GM21619 (cell line): ENCODE data around the gene MRPS11.
A peak's percentile ranks its signal among the peaks of the same experiment; 100 is the strongest.
"Not testable (repeated sequence)": the region's sequence is repeated elsewhere in the genome, so short reads cannot be mapped to it uniquely, and the experiment has no call there.

Experiments used
- ATAC-seq: cut with Tn5 transposase; IDR thresholded peaks from one replicate; pipeline ENCODE4 v1.9.1; 2021; ENCODE audit not compliant: unreplicated experiment

MRPS11 gene

DNA sequence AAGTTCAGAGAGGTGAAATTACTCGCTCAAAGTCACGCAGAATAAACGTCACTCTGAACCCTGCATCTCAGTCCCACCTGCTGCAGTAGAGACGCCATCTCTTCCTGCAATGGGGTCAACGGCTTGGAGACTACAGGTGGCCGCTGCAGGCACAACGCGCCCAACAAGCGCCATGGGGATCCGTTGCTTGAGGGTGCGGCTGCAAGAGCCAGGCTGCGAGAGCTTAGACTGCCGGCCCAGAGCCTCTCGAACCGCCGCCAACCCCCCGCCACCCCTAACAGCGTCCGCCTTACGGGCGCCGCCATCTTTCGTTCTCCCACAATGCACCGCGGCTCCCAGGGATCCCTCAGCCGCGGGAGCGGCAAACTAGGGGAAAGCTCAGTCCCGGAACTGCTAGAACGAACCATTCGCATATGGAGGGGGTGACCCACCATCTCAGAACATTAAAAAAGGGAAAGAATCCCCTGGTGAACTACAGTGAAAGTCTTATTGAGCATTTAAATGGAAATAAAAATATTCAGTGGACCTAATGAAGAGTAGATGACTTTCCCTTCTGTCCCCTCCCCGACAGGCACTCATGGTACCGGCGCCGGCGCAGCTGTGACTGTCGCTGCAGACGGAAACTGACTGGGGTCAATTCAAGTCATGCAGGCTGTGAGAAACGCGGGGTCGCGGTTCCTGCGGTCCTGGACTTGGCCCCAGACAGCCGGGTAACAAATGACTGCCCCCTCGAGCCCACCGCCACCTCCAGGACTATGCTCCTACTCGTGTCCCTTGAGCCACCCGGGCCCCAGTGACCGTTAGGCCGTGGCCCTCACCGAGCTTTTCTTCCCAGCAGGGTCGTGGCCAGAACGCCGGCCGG, at the start of gene MRPS11, which contains the start of gene MRPL46:
Gene MRPS11, plus strand, starts transcription at position 636 of the 862 bp plus-strand sequence. Its CDS starts 10 bp downstream, at position 646.
Gene MRPL46, minus strand, starts transcription at position 316 of the 862 bp plus-strand sequence. Its CDS starts 11 bp downstream, at position 305.
- ATAC-seq = peak; percentile 87

DNA sequence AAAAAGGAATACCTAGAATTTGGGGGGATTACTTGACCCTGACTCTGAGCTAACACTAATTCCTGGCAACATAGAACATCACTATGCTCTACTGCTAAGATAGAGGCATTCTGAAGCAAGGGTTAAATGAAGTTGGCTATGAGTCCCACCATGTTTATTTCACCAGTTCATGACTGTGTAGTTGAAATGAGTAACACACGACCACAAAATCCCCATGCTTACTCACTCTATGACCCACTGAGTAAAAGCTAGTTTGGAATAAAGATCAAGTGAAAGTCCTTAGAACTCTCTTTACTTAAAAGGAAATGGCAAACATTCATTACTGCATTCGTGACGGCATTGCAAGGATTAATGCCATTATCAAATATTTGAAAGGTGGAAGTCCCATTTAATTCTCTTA, 47.7 kb upstream of the MRPS11 start:
- peak; percentile 67 for ATAC-seq

DNA sequence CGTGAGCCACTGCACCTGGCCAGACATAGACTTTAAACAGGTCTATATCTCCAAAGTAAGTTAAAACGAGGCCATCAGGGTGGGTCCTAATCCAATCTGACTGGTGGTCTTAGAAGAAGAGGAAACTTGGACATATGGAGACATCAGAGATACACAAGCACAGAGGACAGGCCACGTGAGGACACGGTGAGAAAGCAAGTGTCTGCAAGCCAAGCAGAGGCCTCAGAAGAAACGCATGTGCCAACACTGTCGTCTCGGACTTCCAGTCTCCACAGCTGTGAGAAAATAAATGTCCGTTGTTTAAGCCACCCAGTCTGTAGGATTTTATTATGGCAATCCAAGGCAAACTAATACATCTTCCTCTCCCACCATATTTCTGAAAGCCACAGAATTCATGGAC, 44.2 kb upstream of the MRPS11 start:
- ATAC-seq = no peak

GRCh38 chr15:88426304-88426703, 41.2 kb upstream of the MRPS11 start:
- ATAC-seq = no peak

DNA sequence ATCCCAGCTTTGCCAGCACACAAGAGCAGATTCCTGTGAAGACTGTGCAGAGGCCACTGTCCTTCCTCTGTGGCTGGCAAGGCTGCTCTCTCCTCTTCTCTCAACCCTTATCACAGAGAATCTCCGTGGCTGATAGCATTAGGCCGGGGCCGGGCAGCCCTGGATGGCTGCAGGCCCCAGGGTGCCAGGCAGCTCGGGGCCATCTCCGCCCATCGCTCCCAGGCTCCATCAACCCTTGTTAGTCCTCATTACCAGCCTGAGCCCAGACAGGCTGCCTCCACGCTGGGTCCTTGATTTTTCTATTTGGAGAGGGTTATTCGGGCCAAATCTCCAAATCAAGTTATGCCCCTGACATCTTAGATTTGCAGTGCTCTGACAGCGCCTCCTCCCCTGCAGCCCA, 39.5 kb upstream of the MRPS11 start:
- ATAC-seq = no peak

DNA sequence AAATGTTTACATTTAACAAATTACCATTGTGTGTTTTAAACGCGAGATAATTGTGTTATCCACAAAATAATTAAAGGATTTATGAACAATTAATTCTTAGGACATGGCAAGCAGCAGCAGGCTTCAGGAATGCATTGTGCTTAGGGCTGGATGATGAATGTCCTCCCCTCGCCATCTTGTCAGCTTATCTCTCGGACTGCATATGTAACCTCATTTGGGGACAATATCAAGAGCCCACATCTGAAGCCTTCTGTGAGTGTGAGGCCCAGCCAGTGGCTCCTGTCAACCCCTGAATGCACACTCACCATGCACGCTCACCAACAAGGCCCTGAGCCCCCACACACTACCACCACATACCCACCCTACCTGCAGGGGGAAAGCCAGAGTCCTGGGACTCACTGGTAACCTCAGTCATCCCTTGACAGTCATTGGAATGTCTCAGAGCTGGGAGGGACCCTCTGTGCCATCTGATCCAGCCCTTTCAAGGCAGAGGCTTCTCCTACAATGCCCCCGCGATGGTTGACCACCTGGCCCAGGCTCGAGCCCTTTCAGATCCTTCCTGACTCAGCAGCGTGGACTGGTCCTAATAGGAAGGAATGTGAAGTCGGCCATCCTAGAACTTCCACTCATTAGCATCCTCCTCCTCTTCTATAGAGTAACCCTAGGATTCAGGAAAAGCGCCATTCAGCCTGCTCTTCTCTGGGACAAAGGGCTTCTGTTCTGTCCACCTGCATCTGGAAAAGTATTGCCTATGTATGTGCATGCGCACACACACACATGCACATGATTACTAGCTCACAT, 38.5 kb upstream of the MRPS11 start:
- ATAC-seq = no peak

GRCh38 chr15:88430051-88430450, 37.5 kb upstream of the MRPS11 start:
- no peak for ATAC-seq

DNA sequence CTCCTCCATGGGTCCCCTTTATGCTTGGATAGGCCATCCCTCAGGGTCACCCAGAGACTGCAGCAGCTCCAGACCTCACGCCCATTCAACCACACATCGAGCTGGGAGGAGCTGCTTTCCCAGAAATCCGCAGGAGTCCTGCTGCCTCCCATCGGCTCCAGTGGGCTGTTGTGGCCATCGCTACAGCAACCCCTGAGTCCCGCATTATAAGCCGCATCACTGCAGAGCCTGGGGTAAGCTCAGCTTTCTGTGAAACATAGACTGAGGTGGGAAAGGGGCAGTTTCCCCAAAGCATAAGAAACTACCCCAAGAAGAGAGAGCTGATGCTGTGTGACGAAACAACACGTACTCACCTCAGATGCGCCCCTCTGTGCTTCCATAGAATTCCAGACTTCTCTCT, 36.1 kb upstream of the MRPS11 start:
- no peak for ATAC-seq

DNA sequence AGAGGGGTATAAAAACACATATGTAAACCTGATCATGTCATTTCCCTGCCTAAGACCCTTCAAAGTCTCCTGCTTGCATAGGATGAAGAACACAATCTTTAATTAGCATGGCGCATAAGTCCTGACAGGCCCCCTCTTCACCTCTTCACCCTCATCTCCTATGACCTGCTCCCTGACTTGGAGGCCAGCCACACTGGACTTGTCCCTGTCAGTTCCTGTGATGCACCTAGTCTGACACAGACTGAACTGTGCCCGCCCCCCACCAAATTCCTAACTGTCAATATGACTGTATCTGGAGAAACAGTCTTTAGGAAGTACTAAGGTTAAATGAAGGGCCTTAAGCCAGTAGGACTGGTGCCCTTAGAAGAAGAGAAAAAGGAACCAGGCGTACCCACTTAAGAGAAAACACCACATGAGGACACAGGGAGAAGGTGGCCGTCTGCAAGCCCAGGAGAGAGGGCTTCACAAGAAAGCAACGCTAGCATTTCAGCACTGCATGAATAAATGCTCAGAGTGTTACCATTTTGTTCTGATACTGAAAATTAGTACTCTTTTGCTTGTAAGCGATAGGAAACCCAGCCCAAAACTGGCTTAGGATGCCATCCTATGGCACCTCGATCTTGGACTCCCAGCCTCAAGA, 34.3 kb upstream of the MRPS11 start:
- no peak for ATAC-seq

DNA sequence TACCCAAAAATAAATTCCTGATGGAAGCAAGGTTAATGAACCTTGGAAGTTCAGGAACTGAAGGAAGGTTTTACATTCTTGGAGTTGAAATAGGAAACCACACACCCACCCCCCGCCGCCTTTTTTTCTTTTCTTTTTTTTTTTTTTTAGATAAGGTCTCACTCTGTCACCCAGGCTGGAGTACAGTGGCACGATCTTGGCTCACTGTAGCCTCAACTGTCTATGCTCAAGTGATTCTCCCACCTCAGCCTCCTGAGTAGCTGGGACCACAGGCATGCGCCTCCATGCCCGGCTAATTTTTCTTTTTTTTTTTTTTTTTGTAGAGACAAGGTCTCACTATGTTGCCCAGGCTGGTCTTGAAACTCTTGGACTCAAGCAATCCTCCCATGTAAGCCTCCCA, 33.4 kb upstream of the MRPS11 start:
- not testable (repeated sequence) for ATAC-seq

DNA sequence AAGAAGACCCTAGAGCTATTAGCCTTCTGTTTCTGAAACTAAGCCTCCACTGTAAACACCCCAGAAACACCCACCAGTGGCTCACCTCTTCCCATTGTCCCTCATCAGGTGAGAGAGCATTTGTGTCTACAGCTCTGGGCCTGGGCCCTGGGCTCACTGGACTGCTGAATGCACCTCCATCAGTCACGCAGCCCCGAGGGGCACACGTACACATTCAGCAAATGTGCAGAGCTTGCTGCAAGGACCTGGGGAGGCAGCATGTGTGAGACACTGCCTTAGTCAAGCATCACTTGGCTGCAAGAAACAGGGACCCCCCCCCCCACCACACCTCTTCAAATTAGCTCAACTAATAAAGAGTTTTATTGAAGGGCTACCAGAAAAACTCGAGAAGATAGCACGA, 29.3 kb upstream of the MRPS11 start:
- ATAC-seq = no peak

GRCh38 chr15:88440021-88440420, 27.5 kb upstream of the MRPS11 start:
- no peak for ATAC-seq

DNA sequence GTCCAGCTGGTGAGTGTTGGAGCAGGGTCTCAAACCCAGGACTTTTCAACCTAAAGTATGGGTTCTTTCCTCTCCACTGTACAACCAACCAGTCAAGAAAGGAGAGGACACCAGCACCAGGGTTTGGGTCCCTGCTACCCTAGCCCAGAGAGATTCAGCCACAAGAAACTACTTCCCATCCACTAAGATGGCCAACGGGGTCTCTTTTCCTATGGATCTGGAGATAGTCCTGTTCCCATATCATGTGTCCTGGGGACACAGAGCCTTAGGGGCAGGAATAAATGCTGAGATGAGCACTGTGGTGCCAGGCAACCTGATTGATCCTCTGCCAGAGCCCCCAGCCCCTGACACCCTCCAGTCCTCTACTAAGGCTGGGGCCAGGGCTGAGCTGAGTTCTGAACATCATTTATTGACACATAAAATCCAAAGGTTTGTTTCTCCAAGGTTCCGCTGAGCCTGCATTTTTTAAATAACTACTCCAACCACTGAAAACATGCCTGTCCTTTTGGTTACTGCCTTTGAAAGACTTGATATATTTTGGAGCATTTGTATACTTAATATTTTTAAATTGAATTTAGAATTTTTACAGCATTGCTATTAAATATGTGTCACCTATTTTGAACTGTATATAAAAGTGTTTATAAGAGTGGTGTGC, 26.3 kb upstream of the MRPS11 start:
- no peak for ATAC-seq

- no peak for ATAC-seq
These were observed 20.3 kb upstream of the MRPS11 start for GRCh38 chr15:88447206-88447605.

GRCh38 chr15:88447741-88448140, 19.8 kb upstream of the MRPS11 start:
- no peak for ATAC-seq

GRCh38 chr15:88448991-88449461, 18.5 kb upstream of the MRPS11 start:
- ATAC-seq = no peak

DNA sequence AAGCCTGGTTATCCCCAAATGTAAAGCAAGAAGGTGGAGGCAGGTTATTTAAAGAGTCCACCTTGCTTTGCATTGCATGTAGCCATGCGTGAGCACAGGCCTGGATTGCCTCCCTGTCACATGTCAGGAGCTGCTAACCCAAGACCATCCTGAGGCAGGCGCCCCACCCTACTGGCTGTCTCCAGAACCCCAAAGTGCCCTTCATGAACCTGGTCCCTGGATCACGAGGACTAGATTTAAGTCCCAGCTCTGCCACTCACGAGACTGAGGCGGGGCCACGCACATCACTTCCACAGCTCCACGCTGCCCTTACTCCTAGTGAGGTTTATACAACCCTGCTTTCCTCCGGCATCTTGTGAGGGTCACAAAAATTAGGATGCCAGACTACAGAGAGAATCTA, 17.9 kb upstream of the MRPS11 start:
- no peak for ATAC-seq

DNA sequence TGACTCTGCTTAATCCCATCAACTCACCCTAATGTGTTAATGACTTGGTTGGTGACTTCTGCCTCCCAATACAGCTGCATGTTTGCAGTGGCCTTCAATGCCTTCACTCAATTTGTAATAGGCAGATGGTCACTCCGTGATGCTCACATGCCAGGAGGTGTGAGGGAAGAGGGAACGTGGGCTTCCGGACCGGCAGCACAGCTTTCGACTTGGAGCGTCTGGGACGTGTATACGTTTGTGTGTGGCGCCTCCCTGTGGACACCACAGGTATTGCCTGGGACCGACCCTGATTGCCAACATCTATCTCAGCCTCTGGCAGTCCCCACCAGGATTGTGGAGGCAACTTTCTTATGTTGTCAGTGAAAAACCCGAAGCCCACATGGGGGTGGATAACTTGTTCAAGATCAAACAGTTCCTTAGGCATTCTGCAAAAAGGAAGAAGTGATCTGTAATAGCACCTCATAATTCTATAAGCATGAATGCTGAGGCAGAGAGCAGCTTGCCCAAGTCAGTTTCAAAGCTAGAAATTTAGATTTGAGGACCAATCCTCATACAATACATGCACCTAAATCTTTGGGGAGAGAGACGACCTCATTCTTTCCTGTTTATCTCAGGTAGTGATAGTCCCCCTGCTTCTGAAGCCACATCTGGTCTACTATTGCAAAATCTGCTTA, 17.2 kb upstream of the MRPS11 start:
- ATAC-seq = no peak

DNA sequence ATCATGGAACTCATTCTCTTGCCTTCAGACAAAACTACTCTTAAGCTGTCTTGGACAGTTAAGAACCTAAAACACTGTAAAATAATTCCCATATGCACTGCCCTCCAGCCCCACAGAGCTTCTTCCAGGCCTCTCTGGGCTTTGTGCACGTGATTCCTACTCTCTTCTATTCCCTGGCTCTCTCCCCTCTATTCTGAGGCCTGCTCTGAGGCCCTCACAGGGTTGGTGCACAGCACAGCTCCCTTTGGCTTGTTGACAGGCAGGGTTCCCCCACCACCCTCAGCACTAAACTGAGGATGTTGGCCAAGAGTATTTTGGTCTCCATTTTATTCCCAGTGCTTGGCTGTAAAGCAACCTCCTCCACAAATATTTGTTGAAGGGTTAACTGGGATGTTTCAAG, 13.9 kb upstream of the MRPS11 start:
- no peak for ATAC-seq

GRCh38 chr15:88454236-88454635, 13.3 kb upstream of the MRPS11 start:
- ATAC-seq = no peak
